Keratinocyte (primary cell): ENCODE data around the gene SEC23A.

ENCODE experiments used
- EZH2 ChIP-seq: IDR thresholded peaks from one replicate; pipeline ENCODE4 v1.6.1; 2012; ENCODE audit warnings: inconsistent platforms, mild to moderate bottlenecking, low read length, moderate library complexity
- TF ChIP-seq, protein P1 (sequence below), 3 experiments: IDR thresholded peaks in 1 of 3; conservative IDR thresholded peaks in 1 of 3; optimal IDR thresholded peaks in 1 of 3; 2 replicates in 2 of 3; 3 replicates in 1 of 3; pipeline versions ENCODE3 to v1.5.1; 2011; ENCODE audit warnings: low read length in 3 of 3, mild to moderate bottlenecking in 3 of 3, moderate library complexity in 2 of 3, control low read depth in 1 of 3, inconsistent platforms in 1 of 3; ENCODE audit not compliant: insufficient read depth in 2 of 3; ENCODE audit errors: extremely low read depth in 1 of 3

- no peak for TF ChIP-seq EZH2
- TF ChIP-seq, protein P1, sequence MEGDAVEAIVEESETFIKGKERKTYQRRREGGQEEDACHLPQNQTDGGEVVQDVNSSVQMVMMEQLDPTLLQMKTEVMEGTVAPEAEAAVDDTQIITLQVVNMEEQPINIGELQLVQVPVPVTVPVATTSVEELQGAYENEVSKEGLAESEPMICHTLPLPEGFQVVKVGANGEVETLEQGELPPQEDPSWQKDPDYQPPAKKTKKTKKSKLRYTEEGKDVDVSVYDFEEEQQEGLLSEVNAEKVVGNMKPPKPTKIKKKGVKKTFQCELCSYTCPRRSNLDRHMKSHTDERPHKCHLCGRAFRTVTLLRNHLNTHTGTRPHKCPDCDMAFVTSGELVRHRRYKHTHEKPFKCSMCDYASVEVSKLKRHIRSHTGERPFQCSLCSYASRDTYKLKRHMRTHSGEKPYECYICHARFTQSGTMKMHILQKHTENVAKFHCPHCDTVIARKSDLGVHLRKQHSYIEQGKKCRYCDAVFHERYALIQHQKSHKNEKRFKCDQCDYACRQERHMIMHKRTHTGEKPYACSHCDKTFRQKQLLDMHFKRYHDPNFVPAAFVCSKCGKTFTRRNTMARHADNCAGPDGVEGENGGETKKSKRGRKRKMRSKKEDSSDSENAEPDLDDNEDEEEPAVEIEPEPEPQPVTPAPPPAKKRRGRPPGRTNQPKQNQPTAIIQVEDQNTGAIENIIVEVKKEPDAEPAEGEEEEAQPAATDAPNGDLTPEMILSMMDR (optimal IDR thresholded peaks at IDR 0.05 in 1 of 3, IDR thresholded peaks at IDR 0.05 in 1 of 3, conservative IDR thresholded peaks at IDR 0.05 in 1 of 3; ENCODE audit: extremely low read depth in 1 of 3, insufficient read depth in 2 of 3, low read length in 3 of 3): no peak
These were observed 3.3 kb downstream of the SEC23A start for GRCh38 chr14:39099748-39100147.
